T-helper 2 cell treated with Interferon-gamma antibody and Interleukin-4, amounts not matched to agents 5 μg/mL and 100 μg/mL, for 36 hours (primary cell): Measurements from ENCODE around the gene GPATCH2.
A peak's percentile ranks its signal among the peaks of the same experiment; 100 is the strongest.
"Not testable (repeated sequence)": the region's sequence is repeated elsewhere in the genome, so short reads cannot be mapped to it uniquely, and the experiment has no call there.

Source experiments
- DNase-seq: peaks from one replicate; pipeline ENCODE4 v3.0.0; 2021; ENCODE audit warnings: low spot score
- H3K27ac Mint-ChIP-seq: one replicate; pipeline ENCODE4 v1.8.0; 2021; ENCODE audit warnings: mild to moderate bottlenecking, mixed read lengths
- H3K27me3 Mint-ChIP-seq: one replicate; pipeline ENCODE4 v1.8.0; 2021; ENCODE audit warnings: low read depth, mixed read lengths
- H3K36me3 Mint-ChIP-seq: one replicate; pipeline ENCODE4 v1.8.0; 2021; ENCODE audit warnings: low read depth, mixed read lengths
- H3K4me1 Mint-ChIP-seq: one replicate; pipeline ENCODE4 v1.8.0; 2021; ENCODE audit warnings: low read depth, mixed read lengths
- H3K4me3 Mint-ChIP-seq: one replicate; pipeline ENCODE4 v1.8.0; 2022; ENCODE audit warnings: mild to moderate bottlenecking, moderate library complexity, mixed read lengths
- H3K9me3 Mint-ChIP-seq: one replicate; pipeline ENCODE4 v1.8.0; 2021; ENCODE audit warnings: mixed read lengths

GPATCH2 gene

GRCh38 chr1:217526636-217527035, 104.3 kb downstream of the GPATCH2 start:
- no peaks in the 10 kb centered on the region for H3K9me3 Mint-ChIP-seq
- H3K27me3 Mint-ChIP-seq = no peaks in the 10 kb centered on the region
- no peak overlapping the region for H3K4me3 Mint-ChIP-seq
- H3K4me1 Mint-ChIP-seq = no peaks in the 10 kb centered on the region
- no peak overlapping the region for H3K27ac Mint-ChIP-seq
- DNase-seq = no peak
- H3K36me3 Mint-ChIP-seq = no peaks in the 10 kb centered on the region

GRCh38 chr1:217525773-217526490, 105.0 kb downstream of the GPATCH2 start:
- Mint-ChIP-seq H3K9me3 (no peaks in the 10 kb centered on the region), H3K4me3 (no peak overlapping the region), H3K27me3 (no peaks in the 10 kb centered on the region), H3K36me3 (no peaks in the 10 kb centered on the region), H3K27ac (no peak overlapping the region), H3K4me1 (no peaks in the 10 kb centered on the region)
- DNase-seq = no peak

- Mint-ChIP-seq H3K4me1 (no peaks in the 10 kb centered on the region), H3K27me3 (no peaks in the 10 kb centered on the region), H3K4me3 (no peak overlapping the region), H3K9me3 (no peaks in the 10 kb centered on the region), H3K27ac (no peak overlapping the region), H3K36me3 (no peaks in the 10 kb centered on the region)
- no peak for DNase-seq
These were observed 105.9 kb downstream of the GPATCH2 start for GRCh38 chr1:217524787-217525520.

GRCh38 chr1:217523921-217524320, 107.0 kb downstream of the GPATCH2 start:
- H3K4me1 Mint-ChIP-seq, H3K4me3 Mint-ChIP-seq, H3K27ac Mint-ChIP-seq, DNase-seq, H3K9me3 Mint-ChIP-seq, H3K36me3 Mint-ChIP-seq, H3K27me3 Mint-ChIP-seq: not testable (repeated sequence)

GRCh38 chr1:217522277-217522676, 108.6 kb downstream of the GPATCH2 start:
- H3K27ac Mint-ChIP-seq = no peak overlapping the region
- H3K4me1 Mint-ChIP-seq = no peaks in the 10 kb centered on the region
- no peak overlapping the region for H3K4me3 Mint-ChIP-seq
- H3K9me3 Mint-ChIP-seq = no peaks in the 10 kb centered on the region
- H3K27me3 Mint-ChIP-seq = no peaks in the 10 kb centered on the region
- no peak for DNase-seq
- no peaks in the 10 kb centered on the region for H3K36me3 Mint-ChIP-seq

GRCh38 chr1:217521317-217521716, 109.6 kb downstream of the GPATCH2 start:
- Mint-ChIP-seq H3K27me3 (no peaks in the 10 kb centered on the region), H3K9me3 (no peaks in the 10 kb centered on the region), H3K36me3 (no peaks in the 10 kb centered on the region), H3K27ac (no peak overlapping the region), H3K4me3 (no peak overlapping the region), H3K4me1 (no peaks in the 10 kb centered on the region)
- no peak for DNase-seq

GRCh38 chr1:217506878-217507277, 124.0 kb downstream of the GPATCH2 start:
- no peak overlapping the region for H3K27ac Mint-ChIP-seq
- H3K9me3 Mint-ChIP-seq = no peaks in the 10 kb centered on the region
- no peak overlapping the region for H3K4me3 Mint-ChIP-seq
- DNase-seq = no peak
- no peaks in the 10 kb centered on the region for H3K36me3 Mint-ChIP-seq
- H3K27me3 Mint-ChIP-seq = no peaks in the 10 kb centered on the region
- H3K4me1 Mint-ChIP-seq = no peaks in the 10 kb centered on the region

- Mint-ChIP-seq H3K27ac (no peak overlapping the region), H3K36me3 (no peaks in the 10 kb centered on the region), H3K4me3 (no peak overlapping the region), H3K27me3 (no peaks in the 10 kb centered on the region), H3K4me1 (peaks cover 14% of the 10 kb centered on the region), H3K9me3 (no peaks in the 10 kb centered on the region)
- DNase-seq = no peak
These were observed 132.7 kb downstream of the GPATCH2 start for GRCh38 chr1:217498209-217498608.

GRCh38 chr1:217495249-217495648, 135.6 kb downstream of the GPATCH2 start:
- H3K27me3 Mint-ChIP-seq = no peaks in the 10 kb centered on the region
- no peak for DNase-seq
- peaks cover 14% of the 10 kb centered on the region for H3K4me1 Mint-ChIP-seq
- no peaks in the 10 kb centered on the region for H3K36me3 Mint-ChIP-seq
- H3K27ac Mint-ChIP-seq = no peak overlapping the region
- H3K9me3 Mint-ChIP-seq = no peaks in the 10 kb centered on the region
- H3K4me3 Mint-ChIP-seq = no peak overlapping the region

GRCh38 chr1:217494767-217495166, 136.1 kb downstream of the GPATCH2 start:
- H3K36me3 Mint-ChIP-seq = no peaks in the 10 kb centered on the region
- H3K4me3 Mint-ChIP-seq = no peak overlapping the region
- H3K27ac Mint-ChIP-seq = no peak overlapping the region
- H3K9me3 Mint-ChIP-seq = no peaks in the 10 kb centered on the region
- H3K4me1 Mint-ChIP-seq = peaks cover 14% of the 10 kb centered on the region
- H3K27me3 Mint-ChIP-seq = no peaks in the 10 kb centered on the region
- DNase-seq = no peak

- no peak for DNase-seq
- Mint-ChIP-seq H3K27me3 (no peaks in the 10 kb centered on the region), H3K4me1 (peaks cover 14% of the 10 kb centered on the region), H3K9me3 (no peaks in the 10 kb centered on the region), H3K27ac (no peak overlapping the region), H3K36me3 (no peaks in the 10 kb centered on the region), H3K4me3 (no peak overlapping the region)
These were observed 137.6 kb downstream of the GPATCH2 start for GRCh38 chr1:217493290-217493689.

- DNase-seq = no peak
- Mint-ChIP-seq H3K9me3 (peaks cover 15% of the 10 kb centered on the region), H3K27me3 (no peaks in the 10 kb centered on the region), H3K4me3 (no peak overlapping the region), H3K36me3 (peaks cover 7% of the 10 kb centered on the region), H3K27ac (no peak overlapping the region), H3K4me1 (peaks cover 29% of the 10 kb centered on the region)
These were observed 146.0 kb downstream of the GPATCH2 start for GRCh38 chr1:217484871-217485270.

GRCh38 chr1:217482356-217483102, 148.4 kb downstream of the GPATCH2 start:
- peak overlapping the region; percentile 38 for H3K4me3 Mint-ChIP-seq
- DNase-seq = peak; percentile 81
- no peaks in the 10 kb centered on the region for H3K27me3 Mint-ChIP-seq
- peak overlapping the region; percentile 32 for H3K27ac Mint-ChIP-seq
- H3K9me3 Mint-ChIP-seq = peaks cover 24% of the 10 kb centered on the region
- peaks cover 19% of the 10 kb centered on the region for H3K36me3 Mint-ChIP-seq
- peaks cover 29% of the 10 kb centered on the region for H3K4me1 Mint-ChIP-seq

- no peak overlapping the region for H3K4me3 Mint-ChIP-seq
- peaks cover 19% of the 10 kb centered on the region for H3K36me3 Mint-ChIP-seq
- peaks cover 24% of the 10 kb centered on the region for H3K4me1 Mint-ChIP-seq
- no peak for DNase-seq
- peaks cover 24% of the 10 kb centered on the region for H3K9me3 Mint-ChIP-seq
- H3K27ac Mint-ChIP-seq = no peak overlapping the region
- no peaks in the 10 kb centered on the region for H3K27me3 Mint-ChIP-seq
These were observed 152.4 kb downstream of the GPATCH2 start for GRCh38 chr1:217478450-217478849.
